ENCODE results near the gene ANKRD13A.

Gene ANKRD13A

DNA sequence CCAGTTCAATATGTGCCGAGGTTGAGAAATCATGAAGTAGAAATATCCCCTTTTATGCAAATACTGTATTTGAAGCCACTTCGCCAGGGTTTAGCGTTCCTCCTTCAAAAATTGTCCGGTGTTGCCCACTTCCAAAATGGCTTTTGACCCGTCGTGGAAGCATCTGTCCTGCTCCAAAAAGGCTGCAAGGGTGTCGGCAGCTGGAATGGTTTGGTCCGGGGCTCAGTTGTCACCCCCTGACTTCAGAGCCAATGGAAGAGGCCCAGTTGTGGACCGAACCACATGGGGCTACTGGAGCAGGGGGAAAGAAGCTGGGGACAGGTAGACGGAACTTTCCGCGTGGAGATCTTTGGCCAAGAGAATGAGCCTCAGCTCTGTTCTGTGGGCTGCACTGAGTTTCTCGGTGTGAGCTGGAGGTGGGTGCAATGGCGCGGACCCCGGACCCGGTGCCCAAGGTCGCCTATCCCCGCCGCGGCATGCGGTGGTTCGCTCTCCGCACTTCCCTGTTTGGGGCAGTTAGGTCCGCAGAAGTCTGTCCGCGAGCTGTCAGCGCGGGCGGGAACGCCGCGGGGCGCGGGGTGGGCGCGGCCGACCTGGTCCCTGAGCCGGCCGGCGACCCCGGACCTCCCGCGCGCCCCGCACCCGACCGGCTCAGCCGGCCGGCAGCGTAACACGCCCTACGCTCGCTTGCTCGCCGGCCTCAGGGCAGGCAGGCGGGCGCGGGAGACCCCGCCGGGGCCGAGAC is at the start of gene ANKRD13A:
Gene ANKRD13A, plus strand, starts transcription at position 527 of the 745 bp plus-strand sequence. CDS start 259 bp downstream, outside the sequence.
- peak; percentile 82 to 83 for DNase-seq (ENCODE audit: low read depth in 2 of 2)

- DNase-seq (ENCODE audit: low read depth in 2 of 2): no peak
Measured at GRCh38 chr12:109950625-109951024, 48.6 kb upstream of the ANKRD13A start.

- DNase-seq (ENCODE audit: low read depth in 2 of 2): no peak
Measured at GRCh38 chr12:109951136-109951535, 48.1 kb upstream of the ANKRD13A start.

DNA sequence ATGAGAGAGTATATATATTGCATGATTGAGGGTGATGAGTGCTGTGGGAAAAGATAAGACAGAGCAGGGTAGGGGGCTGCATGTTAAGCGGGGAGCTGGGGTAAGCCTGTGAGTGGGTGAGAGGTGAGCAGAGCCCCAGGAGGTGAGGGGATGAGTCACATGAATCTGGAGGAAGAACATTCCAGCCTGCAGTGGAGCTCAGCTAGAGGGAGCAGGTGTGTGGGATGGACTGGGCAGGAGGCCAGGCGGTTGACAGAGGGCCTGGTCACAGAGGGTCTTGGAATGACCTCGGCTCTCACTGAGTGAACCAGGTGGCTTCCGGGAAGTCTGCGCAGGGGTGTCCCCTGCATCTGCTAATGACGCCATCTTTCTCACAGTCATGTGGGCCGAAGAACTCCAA is 47.5 kb upstream of the ANKRD13A start:
- DNase-seq (ENCODE audit: low read depth in 2 of 2): no peak

DNA sequence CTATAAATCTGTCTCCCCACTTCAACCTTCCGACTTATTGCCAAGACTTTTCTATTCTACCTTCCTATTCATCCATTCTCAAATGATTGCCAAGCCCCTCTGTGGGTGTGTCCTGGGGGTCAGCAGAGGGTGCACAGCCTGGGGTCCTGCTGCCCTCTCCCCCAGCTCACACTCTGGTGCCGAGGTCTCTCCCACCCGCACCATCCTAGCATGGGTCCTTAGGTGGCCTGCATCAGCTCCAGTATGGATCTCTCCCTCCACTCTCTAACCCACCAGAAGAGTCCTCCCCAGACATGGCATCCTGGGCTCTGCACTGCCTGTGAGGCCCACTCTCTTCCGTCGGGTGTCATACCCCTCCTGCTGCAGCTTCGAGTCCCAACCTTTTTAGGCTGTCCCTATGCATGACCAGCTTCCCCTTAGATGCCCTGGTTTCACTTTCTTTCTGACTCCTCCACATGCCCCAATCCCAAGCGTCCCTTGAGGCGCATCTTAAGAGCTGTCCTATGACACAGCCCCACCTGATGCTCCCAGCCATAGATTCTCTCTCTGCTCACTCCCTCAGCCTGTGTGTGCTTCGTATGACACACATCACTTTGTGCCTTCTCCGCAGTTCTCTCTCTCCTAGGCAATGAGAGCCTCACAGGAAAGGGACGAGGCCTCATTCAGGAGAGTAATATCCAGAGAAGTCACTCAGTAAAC is 46.9 kb upstream of the ANKRD13A start:
- no peak for DNase-seq (ENCODE audit: low read depth in 2 of 2)

DNA sequence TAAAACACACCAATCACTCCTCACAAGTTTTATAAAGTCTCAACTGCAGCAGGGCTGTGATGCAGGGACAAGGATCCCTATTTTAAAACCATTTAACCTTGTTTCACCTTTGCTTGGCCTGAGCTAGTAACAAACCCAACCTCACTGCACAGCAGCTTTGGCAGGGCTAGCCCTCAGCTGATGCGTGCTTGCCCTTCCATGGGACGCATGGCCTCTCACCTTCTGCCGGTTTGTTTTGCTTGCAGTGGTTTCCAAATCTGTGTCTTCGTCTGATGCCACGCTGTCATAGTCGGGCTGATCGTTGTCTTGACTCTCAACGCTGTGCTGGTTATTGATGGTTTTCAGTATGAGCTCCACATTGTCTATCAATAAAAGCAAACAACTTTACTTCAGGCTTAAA is 46.4 kb upstream of the ANKRD13A start:
- no peak for DNase-seq (ENCODE audit: low read depth in 2 of 2)

GRCh38 chr12:109953656-109954055 is 45.6 kb upstream of the ANKRD13A start:
- no peak for DNase-seq (ENCODE audit: low read depth in 2 of 2)

DNA sequence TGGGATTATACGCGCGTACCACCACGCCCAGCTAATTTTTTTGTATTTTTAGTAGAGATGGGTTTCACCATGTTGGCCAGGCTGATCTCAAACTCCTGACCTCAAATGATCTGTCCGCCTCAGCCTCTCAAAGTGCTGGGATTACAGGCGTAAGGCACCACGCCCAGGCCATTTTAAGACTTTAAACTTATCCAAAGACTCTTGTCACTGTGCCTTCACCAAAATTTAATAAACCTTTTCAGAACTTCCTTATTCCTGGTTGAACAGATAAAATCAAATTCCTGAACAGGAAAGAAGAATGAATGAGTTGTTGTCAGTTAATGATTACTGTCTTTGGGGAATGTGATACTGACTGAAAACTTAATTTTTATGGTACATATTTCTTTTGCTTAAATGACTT is 40.9 kb upstream of the ANKRD13A start:
- no peak for DNase-seq (ENCODE audit: low read depth in 2 of 2)

GRCh38 chr12:109959411-109960093 is 39.7 kb upstream of the ANKRD13A start:
- DNase-seq (ENCODE audit: low read depth in 2 of 2): no peak

DNA sequence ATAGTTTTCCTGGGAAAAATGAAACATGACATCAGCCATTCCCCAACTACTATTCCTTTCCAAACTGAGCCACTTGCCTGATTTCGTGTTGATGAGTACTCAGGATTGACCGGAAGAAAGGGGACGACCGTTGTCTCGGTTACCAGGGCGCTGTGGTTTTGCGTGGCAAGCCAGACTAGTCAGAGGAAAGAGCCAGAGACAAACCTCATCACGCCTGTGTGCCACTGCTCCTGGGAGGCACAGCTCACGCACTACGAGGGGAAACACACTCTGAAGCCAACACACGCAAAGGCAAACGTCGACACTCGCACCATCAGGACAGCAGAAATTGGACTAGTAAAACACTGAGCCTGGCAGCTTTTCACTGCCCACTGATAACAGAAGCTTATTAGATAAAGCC is 38.0 kb upstream of the ANKRD13A start:
- DNase-seq (ENCODE audit: low read depth in 2 of 2): no peak

- DNase-seq (ENCODE audit: low read depth in 2 of 2): no peak
Measured at GRCh38 chr12:109961612-109962011, 37.6 kb upstream of the ANKRD13A start.

DNA sequence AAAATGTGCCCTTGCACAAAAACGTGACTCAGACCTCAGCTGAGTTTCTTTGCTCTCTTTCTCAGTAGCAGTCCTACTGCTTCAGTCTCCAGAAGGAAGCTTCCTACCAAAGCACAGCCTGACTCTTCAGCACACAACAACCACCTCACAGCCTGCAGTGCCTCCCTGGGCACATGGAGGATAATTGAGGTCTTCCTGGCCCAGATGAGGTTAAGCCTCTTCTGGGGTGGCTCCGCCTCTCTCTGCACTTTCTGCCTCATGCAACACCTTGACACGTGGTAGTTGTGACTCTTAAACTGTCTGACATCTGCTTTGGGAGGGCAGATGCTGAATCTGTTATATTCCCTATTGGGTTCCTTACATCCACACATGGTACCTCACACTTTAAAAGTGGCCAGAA is 36.8 kb upstream of the ANKRD13A start:
- DNase-seq (ENCODE audit: low read depth in 2 of 2): no peak

DNA sequence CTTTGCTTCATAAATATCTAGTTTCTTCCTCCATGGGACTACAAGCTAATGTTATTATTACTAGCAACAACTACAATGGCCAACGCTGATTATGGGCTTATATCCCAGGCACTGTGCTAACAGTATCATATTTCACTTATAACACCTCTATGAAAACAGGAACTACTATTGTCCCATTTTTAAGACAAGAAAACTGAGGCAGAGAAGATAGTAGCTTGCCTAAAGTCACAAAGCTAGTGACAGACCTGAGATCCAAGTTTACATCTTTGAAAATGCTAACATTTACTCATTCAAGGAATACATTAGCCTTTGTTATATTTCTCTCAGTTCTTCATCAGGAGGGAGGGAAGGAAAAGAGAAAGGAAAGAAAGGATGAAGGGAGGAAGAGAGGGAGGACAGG is 35.9 kb upstream of the ANKRD13A start:
- DNase-seq (ENCODE audit: low read depth in 2 of 2): no peak

DNA sequence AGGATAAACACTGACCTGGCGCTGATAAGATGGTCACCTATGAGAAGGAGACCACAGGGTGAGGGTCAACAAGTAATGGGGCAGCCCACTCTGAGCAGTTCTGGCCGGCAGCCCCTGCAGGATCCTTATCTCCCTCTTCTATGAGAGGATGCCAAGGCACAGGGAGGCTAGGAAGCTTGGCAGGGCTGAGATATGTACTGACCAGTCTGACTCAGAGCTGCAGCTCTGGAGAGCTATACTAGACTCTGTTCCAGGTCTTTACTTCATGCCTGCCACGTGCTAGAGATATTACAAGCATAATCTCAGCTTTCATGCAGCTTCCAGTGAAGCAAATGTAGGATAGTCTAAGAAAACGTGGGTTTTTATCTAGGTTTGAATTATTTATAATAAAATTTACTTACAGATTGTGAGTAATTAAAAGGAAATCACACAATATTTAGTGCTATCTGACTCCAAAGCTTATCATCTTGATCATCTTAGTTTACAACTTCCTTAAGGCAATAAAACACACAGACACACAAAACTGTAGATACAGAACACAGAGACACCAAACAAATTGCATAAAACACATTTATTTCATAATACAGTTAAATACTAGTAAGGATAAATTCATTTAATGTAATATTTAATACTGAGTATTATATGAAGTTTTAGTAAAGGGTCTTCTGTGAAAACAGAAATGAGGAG is 35.3 kb upstream of the ANKRD13A start:
- no peak for DNase-seq (ENCODE audit: low read depth in 2 of 2)

DNA sequence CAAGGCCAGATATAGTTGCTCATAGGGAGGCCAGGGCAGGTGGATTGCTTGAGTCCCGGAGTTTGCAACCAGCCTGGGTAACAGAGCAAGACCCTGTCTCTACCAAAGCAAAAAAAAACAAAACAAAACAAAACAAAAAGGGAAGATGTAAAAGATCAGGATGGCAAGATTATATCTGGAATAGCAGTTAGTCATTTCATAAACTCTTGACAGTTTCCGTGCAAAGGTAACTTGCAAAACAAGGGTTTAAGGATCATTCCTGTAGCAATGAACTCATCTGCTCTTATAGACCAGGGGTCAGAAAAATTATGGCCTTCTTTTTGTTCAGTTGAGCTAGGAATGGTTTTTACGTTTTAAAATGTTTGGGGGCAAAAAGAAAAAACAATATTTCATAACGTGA is 32.7 kb upstream of the ANKRD13A start:
- DNase-seq (ENCODE audit: low read depth in 2 of 2): no peak

DNA sequence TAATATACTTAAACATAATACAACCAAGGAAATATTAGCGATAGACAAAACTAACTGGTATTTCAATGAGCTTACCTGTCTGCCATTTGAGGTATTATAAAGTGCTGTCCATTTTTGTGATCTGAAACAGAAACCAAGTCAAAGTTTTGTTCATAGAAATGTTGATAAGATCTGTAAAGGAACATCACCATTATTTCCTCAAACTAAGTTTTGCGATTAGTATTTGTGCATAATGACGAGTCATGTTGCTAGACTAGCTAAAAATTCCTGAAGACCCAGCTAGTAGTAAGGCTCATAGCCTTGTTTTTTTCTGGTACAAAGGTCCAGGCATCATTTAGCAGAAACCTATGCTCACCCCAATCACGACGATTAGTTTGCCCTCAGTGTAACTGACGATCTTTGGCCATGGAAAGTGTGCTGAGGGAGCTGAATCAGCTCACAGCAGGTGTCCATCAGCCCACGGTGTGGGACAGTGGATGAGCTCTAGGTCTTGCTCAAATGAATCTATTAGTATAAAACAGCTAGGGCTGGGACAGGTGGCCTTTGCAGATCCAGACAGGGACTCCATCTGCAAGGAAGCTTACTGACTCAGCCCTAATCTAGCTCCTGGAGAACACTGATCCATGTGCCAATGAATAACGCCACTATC is 31.7 kb upstream of the ANKRD13A start:
- DNase-seq (ENCODE audit: low read depth in 2 of 2): no peak

DNA sequence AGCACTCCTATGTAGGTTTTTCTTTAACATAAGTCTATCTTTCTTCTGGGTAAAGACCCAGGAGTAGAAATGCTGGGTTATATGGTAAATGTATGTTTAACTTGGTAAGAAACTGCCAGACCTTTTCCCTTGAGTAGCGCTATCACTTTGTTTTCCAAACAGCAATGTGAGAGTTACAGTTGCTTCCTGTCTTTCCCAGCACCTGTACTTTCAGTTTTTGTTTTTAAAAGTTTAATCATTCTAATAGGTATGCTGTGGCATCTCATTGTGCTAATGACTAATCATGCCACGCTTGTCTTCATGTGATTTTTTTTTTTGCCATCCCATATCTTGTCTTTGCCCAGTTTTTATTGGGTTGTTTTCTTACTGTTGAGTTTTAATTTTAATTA is 31.2 kb upstream of the ANKRD13A start:
- no peak for DNase-seq (ENCODE audit: low read depth in 2 of 2)

DNA sequence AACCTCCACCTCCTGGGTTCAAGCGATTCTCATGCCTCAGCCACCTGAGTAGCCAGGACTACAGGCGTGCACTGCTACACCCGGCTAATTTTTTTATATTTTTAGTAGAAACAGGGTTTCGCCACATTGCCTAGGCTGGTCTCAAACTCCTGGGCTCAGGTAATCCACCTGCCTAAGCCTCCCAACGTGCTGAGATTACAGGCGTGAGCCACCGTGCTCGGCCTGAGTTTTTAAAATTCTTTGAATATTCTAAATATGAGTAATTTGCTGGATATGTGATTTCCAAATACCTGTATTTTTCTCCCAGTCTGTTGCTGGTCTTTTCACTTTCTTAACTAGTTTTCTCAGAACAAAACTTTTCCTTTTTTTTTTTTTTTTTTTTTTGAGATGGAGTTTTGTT is 30.4 kb upstream of the ANKRD13A start:
- no peak for DNase-seq (ENCODE audit: low read depth in 2 of 2)

- DNase-seq (ENCODE audit: low read depth in 2 of 2): no peak
Measured at GRCh38 chr12:109972821-109973220, 26.4 kb upstream of the ANKRD13A start.

GRCh38 chr12:109981311-109981710 is 17.9 kb upstream of the ANKRD13A start:
- peak; percentile 53 to 56 for DNase-seq (ENCODE audit: low read depth in 2 of 2)

DNA sequence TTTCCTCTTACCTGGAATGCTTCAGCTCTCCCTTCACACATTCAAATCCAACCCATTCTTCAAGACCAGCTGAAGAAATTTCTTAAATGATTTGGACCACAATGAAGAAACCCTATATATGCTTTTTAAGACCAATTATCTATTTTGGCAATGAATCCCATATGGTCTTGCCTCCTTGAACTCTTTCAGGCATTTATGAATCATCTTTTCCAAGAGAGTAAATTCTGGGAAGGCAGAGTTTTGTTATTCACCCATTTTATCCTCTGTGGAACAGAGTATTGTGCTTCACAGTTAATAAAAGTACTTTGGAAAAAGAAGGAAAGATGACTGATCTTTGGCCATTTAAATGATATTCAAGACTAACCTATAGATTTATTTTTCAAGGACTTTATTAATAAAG is 17.0 kb upstream of the ANKRD13A start:
- DNase-seq (ENCODE audit: low read depth in 2 of 2): no peak

Measured in stimulated activated CD4-positive, alpha-beta T cell treated with anti-CD3 and anti-CD28 coated beads, Interleukin-15, amount 100 ng/mL, for 48 hours (primary cell).